ENCODE results near the gene RNASEH2A.

Gene RNASEH2A

DNA sequence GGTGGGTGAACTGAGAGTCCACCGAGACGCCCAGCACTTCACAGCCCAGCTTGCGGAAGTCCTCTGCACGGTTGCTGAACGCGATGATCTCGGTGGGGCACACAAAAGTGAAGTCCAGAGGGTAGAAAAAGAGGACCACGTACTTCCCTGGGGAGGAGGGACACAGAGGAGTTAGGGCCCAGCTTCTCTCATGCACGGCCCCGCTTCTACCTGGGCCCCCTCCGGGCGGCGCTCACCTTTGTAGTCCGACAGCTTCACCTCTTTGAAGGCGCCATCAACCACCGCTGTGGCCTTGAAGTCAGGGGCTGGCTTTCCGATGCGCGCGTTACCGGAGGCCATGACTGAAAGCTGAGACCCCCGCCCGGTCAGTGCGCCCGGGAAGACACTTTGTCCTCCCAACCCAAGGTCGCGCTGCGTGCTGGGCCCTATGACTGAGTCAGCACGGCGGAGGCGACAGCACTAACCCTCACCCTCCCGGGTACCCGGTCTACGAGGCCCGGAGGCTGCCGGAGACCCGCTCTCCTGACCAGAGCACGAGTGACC lies 5.4 kb upstream of the RNASEH2A start:
- H3K79me2 ChIP-seq (ENCODE audit: insufficient read depth, low read length) = no peaks in the 10 kb centered on the region
- H3K4me3 ChIP-seq (ENCODE audit: low read depth, low read length, poor library complexity, severe bottlenecking) = peak overlapping the region; percentile 97
- TF ChIP-seq EZH2 (IDR thresholded peaks at IDR 0.05; ENCODE audit: borderline replicate concordance, low read length) = no peak
- TF ChIP-seq, protein P1, sequence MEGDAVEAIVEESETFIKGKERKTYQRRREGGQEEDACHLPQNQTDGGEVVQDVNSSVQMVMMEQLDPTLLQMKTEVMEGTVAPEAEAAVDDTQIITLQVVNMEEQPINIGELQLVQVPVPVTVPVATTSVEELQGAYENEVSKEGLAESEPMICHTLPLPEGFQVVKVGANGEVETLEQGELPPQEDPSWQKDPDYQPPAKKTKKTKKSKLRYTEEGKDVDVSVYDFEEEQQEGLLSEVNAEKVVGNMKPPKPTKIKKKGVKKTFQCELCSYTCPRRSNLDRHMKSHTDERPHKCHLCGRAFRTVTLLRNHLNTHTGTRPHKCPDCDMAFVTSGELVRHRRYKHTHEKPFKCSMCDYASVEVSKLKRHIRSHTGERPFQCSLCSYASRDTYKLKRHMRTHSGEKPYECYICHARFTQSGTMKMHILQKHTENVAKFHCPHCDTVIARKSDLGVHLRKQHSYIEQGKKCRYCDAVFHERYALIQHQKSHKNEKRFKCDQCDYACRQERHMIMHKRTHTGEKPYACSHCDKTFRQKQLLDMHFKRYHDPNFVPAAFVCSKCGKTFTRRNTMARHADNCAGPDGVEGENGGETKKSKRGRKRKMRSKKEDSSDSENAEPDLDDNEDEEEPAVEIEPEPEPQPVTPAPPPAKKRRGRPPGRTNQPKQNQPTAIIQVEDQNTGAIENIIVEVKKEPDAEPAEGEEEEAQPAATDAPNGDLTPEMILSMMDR (IDR thresholded peaks at IDR 0.05; ENCODE audit: low read length) = no peak

DNA sequence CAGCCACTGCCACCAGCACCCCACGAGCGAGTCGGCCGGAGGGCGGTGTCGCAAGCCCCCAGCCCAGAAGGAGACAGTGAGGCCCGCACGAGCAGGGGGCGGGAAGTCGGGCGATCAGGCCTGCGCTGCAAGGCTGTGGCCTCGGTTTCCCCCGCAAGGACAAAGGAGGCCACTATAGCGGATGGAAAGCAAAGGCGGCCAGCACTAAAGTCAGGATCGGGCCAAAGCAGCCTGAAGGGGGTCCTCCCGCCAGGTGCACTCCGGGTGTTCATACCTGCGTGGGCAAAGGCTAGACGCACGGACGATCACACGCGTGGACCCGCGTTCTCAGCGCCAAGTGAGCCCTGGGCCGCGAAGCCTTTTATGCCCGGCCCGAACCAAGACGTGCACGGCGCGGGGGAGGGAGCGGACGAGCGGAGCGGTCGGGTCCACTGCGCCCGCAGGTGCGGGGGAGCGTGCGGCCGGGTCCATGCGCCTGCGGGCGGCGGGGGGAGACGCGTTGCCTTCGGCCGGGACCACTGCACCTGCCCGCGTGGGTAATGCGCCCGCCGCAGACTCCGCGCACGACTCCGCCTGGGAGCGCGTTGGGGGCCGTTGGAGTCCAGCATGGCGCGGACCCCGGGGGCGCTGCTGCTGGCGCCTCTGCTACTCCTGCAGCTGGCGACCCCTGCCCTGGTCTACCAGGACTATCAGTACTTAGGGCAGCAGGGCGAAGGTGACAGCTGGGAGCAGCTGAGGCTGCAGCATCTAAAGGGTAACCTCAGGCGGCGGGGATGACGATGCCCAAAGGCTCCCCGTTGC lies 4.7 kb upstream of the RNASEH2A start, which contains the start of the genes PRDX2 and THSD8:
Gene PRDX2 (minus strand): TSS at position 335 of the 801 bp plus-strand sequence. CDS start 539 bp downstream, outside the sequence.
Gene THSD8 (plus strand): TSS at position 604 of the 801 bp plus-strand sequence. CDS start 3 bp downstream, at position 607.
- no peaks in the 10 kb centered on the region for H3F3A ChIP-seq (ENCODE audit: insufficient read depth, low read length)
- TF ChIP-seq, protein P1 (IDR thresholded peaks at IDR 0.05; ENCODE audit: low read length) = no peak
- no peak for TF ChIP-seq EZH2 (IDR thresholded peaks at IDR 0.05; ENCODE audit: borderline replicate concordance, low read length)
- H3K9me3 ChIP-seq (ENCODE audit: low read length) = no peaks in the 10 kb centered on the region
- H3K27ac ChIP-seq (ENCODE audit: low read depth, low read length, poor library complexity, severe bottlenecking) = peak within 1 kb of the TSS; percentile 50
- peak within 1 kb of the TSS; percentile 98 for H3K9ac ChIP-seq (ENCODE audit: low read length)
- no peaks in the 10 kb centered on the region for H3K27me3 ChIP-seq (ENCODE audit: insufficient read depth, low read length)
- H3K36me3 ChIP-seq (ENCODE audit: insufficient read depth, low read length) = peaks cover 16% of the 10 kb centered on the region; the same call in 1 of the 2 replicates
- peak within 1 kb of the TSS; percentile 97 for H3K4me3 ChIP-seq (ENCODE audit: low read depth, low read length, poor library complexity, severe bottlenecking)
- no peaks in the 10 kb centered on the region for H3K9me2 ChIP-seq (ENCODE audit: low read depth, low read length)
- H3K4me1 ChIP-seq (ENCODE audit: insufficient read depth, low read length, severe bottlenecking) = peaks cover 26% of the 10 kb centered on the region
- no peaks in the 10 kb centered on the region for H3K79me2 ChIP-seq (ENCODE audit: insufficient read depth, low read length)
- H4K20me1 ChIP-seq (ENCODE audit: insufficient read depth, low read length) = no peaks in the 10 kb centered on the region
- no peak within 1 kb of the TSS for H2AFZ ChIP-seq (ENCODE audit: low read length)
- peak within 1 kb of the TSS; percentile 74 for H3K4me2 ChIP-seq (ENCODE audit: low read length)

More for the DNA sequence above, 5.4 kb upstream of the RNASEH2A start:
- no peaks in the 10 kb centered on the region for H3K27me3 ChIP-seq (ENCODE audit: insufficient read depth, low read length)
- peaks cover 16% of the 10 kb centered on the region; the same call in 1 of the 2 replicates for H3K36me3 ChIP-seq (ENCODE audit: insufficient read depth, low read length)
- peak overlapping the region; percentile 50 for H3K27ac ChIP-seq (ENCODE audit: low read depth, low read length, poor library complexity, severe bottlenecking)
- no peaks in the 10 kb centered on the region for H4K20me1 ChIP-seq (ENCODE audit: insufficient read depth, low read length)
- no peak overlapping the region for H2AFZ ChIP-seq (ENCODE audit: low read length)
- H3K4me2 ChIP-seq (ENCODE audit: low read length) = peak overlapping the region; percentile 74
- no peaks in the 10 kb centered on the region for H3F3A ChIP-seq (ENCODE audit: insufficient read depth, low read length)
- H3K4me1 ChIP-seq (ENCODE audit: insufficient read depth, low read length, severe bottlenecking) = peaks cover 29% of the 10 kb centered on the region
- H3K9ac ChIP-seq (ENCODE audit: low read length) = peak overlapping the region; percentile 98
- H3K9me3 ChIP-seq (ENCODE audit: low read length) = no peaks in the 10 kb centered on the region
- H3K9me2 ChIP-seq (ENCODE audit: low read depth, low read length) = no peaks in the 10 kb centered on the region

DNA sequence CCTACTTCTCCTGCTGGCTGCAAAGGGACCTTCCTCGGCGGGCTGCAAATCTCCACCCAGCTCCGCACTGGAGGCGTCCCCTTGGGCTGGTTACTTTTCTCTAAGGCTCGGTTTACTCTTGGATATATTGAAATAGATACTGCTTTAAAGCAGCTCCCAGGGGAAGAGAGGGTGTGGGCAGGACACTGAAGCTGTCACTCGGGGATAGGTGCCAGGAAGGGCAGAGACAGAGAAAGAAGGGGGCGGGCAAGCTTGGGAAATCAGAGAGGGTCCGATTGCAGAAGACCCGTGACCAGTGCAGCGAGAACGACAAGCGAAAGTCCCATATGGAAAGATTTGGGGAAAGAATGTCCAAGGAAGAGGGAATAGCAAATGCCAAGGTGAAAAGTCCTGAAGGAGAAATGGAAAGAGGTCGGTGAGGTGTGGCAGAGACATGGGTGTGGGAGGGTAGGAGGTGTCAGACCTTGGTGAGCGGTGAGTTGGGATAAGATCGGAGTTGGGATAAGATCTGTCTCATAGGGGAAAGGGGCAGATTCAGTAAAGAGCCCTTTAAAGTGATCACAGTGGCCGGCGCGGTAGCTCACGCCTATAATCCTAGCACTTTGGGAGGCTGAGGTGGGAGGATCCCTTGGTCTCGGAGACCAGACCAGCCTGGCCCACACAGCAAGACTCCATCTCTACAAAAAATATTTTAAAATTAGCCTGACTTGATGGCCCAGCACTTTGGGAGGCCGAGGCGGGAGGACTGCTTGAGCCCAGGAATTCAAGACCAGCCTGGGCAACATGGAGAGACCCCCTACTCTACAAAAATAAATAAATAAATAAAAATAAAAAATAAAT lies 3.9 kb upstream of the RNASEH2A start:
- no peaks in the 10 kb centered on the region for H3F3A ChIP-seq (ENCODE audit: insufficient read depth, low read length)
- peak overlapping the region; percentile 97 for H3K4me3 ChIP-seq (ENCODE audit: low read depth, low read length, poor library complexity, severe bottlenecking)
- TF ChIP-seq, protein P1 (IDR thresholded peaks at IDR 0.05; ENCODE audit: low read length) = no peak
- TF ChIP-seq EZH2 (IDR thresholded peaks at IDR 0.05; ENCODE audit: borderline replicate concordance, low read length) = no peak
- peaks cover 16% of the 10 kb centered on the region; the same call in 1 of the 2 replicates for H3K36me3 ChIP-seq (ENCODE audit: insufficient read depth, low read length)
- H3K79me2 ChIP-seq (ENCODE audit: insufficient read depth, low read length) = no peaks in the 10 kb centered on the region
- peaks cover 34% of the 10 kb centered on the region for H3K4me1 ChIP-seq (ENCODE audit: insufficient read depth, low read length, severe bottlenecking)
- H3K9ac ChIP-seq (ENCODE audit: low read length) = peak overlapping the region; percentile 98; the same call in 1 of the 2 replicates
- no peaks in the 10 kb centered on the region for H3K27me3 ChIP-seq (ENCODE audit: insufficient read depth, low read length)
- H3K9me2 ChIP-seq (ENCODE audit: low read depth, low read length) = no peaks in the 10 kb centered on the region
- no peaks in the 10 kb centered on the region for H3K9me3 ChIP-seq (ENCODE audit: low read length)
- H2AFZ ChIP-seq (ENCODE audit: low read length) = no peak overlapping the region
- H4K20me1 ChIP-seq (ENCODE audit: insufficient read depth, low read length) = no peaks in the 10 kb centered on the region
- peak overlapping the region; percentile 74 for H3K4me2 ChIP-seq (ENCODE audit: low read length)
- no peak overlapping the region for H3K27ac ChIP-seq (ENCODE audit: low read depth, low read length, poor library complexity, severe bottlenecking)

Data from OCI-LY1 (cell line).